GM21737 (cell line): ENCODE data around the gene CC2D1A.
"Not testable (repeated sequence)": the region's sequence is repeated elsewhere in the genome, so short reads cannot be mapped to it uniquely, and the experiment has no call there.

ENCODE experiments used
- ATAC-seq: cut with Tn5 transposase; IDR thresholded peaks from one replicate; pipeline ENCODE4 v1.9.1; 2021; ENCODE audit warnings: mild to moderate bottlenecking, moderate library complexity; ENCODE audit not compliant: unreplicated experiment

CC2D1A gene

DNA sequence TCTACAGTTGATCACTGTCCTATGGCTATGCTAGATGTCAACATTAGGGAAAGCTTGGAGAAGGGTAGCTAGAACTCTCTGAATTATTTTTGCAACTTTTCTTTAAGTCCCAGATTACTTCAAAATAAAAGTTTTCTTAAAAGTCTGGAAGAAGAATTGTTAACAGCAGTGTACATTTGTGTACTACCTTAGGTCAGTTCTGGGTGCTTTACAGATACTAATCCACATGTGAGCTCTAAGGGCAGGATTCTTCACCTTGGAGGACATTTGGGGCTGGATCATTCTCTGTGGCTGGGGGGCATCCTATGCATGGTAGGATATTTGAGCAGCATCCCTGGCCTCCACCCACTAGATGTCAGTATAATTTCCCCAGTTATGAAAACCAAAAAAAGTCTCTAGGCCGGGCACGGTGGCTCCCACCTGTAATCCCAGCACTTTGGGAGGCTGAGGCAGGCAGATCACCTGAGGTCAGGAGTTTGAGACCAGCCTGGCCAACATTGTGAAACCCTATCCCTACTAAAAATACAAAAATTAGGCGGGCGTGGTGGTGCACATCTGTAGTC is 2.9 kb upstream of the CC2D1A start:
- no peak for ATAC-seq

GRCh38 chr19:13906521-13906904 is 512 bp downstream of the CC2D1A start:
- ATAC-seq = no peak

GRCh38 chr19:13906910-13907309 is 909 bp downstream of the CC2D1A start:
- ATAC-seq = no peak

DNA sequence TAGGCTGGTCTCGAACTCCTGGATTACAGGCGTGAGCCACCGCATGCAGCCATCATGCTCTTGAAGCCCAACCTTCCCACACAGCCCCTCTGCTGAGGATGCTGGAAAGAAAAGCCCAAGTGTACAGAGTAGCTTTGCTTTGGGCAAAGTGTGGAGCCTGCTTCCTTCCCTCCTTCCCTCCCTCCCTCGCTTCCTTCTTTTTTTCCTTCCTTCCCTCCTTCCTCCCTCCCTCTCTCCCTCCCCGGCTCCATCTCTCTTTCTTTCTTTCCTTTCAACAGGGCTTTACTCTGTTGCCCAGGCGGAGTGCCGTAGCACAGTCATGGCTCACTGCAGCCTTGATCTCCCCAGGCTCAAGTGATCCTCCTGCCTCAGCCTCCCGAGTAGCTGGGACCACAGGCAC is 2.7 kb downstream of the CC2D1A start:
- ATAC-seq = no peak

DNA sequence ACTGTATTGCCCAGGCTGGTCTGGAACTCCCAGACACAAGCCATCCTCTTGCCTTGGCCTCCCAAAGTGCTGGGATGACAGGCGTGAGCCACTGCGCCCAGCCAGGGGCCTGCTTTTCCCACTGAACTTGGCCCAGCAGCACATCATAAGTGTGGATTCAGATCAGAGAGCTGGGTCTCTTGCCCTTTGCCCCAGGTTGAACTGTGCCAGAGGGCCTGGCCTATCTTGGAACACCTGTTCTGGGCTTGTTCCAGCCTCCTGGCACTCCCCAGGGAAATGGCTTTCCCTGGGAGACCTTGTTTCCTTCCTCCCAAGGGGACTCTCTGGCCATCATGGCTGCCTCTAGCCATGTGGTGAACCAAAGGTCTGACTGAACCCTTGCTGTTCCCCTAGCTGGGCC is 3.4 kb downstream of the CC2D1A start:
- ATAC-seq = no peak

DNA sequence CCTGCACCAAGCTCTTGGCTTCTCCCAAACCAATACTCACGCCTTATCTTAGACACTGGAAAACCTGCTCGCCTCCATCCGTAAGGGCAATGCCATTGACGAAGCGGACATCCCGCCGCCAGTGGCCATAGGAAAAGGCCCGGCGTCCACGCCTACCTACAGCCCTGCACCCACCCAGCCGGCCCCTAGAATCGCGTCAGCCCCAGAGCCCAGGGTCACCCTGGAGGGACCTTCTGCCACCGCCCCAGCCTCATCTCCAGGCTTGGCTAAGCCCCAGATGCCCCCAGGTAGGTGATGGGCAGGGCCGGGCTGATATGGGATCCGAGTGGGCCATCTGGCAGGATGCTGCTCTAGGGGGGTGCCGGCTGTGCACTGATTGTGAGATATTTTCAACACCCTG is 7.4 kb downstream of the CC2D1A start:
- no peak for ATAC-seq

GRCh38 chr19:13914777-13915176 is 8.8 kb downstream of the CC2D1A start:
- ATAC-seq = no peak

DNA sequence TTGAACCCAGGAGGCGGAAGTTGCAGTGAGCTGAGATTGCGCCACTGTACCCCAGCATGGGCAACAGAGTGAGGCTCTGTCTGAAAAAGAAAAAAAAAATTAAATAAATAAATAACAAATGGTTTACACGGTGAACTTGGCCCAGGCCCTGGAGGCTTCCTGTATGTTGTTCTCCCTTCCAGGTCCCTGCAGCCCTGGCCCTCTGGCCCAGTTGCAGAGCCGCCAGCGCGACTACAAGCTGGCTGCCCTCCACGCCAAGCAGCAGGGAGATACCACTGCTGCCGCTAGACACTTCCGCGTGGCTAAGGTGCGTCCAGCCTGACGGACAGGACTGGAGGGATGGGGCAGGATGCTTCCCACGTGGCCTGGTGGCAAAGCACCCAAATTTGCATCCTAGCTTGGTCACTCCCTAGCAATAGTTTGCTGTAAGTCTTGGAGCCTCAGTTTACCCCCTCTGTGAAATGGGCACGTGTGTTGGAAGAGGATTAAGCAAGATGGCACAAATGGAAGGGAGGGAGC is 11.9 kb downstream of the CC2D1A start:
- ATAC-seq = no peak

DNA sequence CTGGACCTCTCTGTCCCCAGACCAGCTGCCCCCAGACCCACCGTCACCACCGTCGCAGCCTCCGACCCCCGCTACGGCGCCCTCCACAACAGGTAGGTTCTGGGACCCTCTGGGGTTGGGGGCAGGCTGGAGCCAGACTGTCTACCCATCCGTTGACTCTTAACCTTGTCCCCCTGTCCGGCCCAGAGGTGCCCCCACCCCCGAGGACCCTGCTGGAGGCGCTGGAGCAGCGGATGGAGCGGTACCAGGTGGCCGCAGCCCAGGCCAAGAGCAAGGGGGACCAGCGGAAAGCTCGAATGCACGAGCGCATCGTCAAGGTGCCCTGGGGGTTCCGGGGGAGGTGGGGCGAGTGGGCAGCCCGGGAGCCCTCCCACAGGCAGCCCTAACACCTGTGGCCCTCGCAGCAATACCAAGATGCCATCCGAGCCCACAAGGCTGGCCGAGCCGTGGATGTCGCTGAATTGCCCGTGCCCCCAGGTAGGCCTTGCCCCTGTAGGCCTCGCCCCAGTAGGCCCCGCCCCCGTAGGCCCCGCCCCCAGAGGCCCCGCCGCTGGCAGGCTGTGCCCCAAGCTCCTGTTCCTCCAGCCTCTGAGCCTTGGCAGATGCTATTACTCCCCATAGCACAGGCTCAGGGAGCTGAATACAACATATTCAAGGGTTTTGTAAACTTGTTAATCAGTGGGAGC is 12.9 kb downstream of the CC2D1A start:
- ATAC-seq = no peak

- no peak for ATAC-seq
These were observed 14.5 kb downstream of the CC2D1A start for GRCh38 chr19:13920524-13920923.

GRCh38 chr19:13920940-13921747 is 15.1 kb downstream of the CC2D1A start:
- no peak for ATAC-seq

GRCh38 chr19:13922118-13922517 is 16.1 kb downstream of the CC2D1A start:
- not testable (repeated sequence) for ATAC-seq

- no peak for ATAC-seq
These were observed 17.4 kb downstream of the CC2D1A start for GRCh38 chr19:13923194-13923987.

GRCh38 chr19:13926010-13926409 is 20.0 kb downstream of the CC2D1A start:
- no peak for ATAC-seq

DNA sequence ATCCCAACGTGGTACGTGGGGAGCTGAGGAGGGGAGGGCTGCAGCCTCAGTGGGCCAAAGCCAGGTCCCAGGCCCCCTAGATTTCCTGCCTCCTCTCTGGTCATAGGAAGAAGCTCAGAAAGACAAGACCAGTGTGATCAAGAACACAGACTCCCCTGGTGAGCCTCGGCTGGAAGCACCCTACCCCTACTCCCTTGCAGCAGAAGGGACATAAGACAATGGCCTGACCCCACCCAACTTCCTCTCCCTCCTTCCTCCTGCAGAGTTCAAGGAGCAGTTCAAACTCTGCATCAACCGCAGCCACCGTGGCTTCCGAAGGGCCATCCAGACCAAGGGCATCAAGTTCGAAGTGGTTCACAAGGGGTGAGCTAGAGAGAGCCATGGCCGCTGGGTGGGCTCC is 20.7 kb downstream of the CC2D1A start:
- ATAC-seq = no peak

- ATAC-seq = no peak
These were observed 23.3 kb downstream of the CC2D1A start for GRCh38 chr19:13929340-13929739.

GRCh38 chr19:13929956-13930355 is 24.0 kb downstream of the CC2D1A start:
- ATAC-seq = no peak

GRCh38 chr19:13930402-13930801 is 24.4 kb downstream of the CC2D1A start:
- no peak for ATAC-seq

DNA sequence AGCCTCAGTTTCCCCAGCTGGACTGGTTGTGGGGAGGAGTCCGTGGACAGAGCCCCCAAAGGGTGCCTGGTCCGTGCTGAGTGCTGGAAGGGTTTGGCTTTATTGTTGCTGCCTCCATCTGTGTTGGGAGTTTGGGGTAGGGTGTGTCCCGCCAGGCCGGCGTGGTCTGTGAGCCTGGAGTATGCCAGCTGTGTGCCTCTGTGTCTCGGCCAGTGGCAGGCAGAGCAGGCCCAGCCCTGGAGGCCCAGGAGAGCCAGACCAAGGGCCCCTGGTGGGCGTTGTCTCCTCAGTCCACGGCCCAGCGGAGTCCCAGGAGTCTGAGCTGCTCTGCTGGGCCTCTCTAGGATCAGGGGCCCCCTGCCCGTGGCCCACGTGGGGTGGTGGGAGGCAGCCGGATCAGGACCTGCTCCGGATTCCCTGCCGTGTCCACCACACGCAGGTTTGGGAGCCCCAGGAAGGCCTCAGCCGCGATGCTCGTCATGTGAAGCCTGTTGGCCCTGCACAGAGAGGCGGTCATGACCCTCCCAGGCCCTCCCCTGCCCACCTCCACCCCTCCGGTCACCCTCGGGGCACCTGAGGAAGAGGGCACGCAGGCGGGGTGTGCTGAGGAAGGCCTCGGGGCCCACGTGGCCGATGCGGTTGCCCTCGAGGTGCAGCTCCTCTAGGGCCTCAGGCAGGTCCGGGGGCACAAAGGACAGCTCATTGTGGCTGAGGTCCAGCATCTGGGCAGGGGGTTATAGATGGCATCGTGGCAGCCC is 25.6 kb downstream of the CC2D1A start:
- ATAC-seq = no peak

DNA sequence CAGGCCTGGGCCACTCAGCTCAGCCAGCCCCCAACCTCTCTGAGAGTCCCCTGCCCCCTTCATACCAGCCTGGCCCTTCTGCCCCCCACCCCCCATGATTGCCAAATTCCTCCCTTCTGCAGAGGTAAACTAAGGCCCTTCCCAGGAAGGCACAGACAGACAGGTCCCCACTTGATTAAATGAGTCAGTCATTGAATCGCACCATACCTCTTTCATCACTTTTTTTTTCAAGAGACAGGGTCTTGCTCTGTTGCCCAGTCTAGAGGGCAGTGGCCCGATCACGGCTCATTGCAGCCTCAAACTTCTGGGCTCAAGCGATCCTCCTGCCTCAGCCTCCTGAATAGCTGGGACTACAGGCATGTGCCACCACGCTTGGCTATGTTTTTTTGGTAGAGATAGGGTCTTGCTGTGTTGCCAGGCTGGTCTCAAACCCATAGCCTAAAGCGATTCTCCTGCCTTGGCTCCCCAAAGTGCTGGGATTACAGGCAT is 26.2 kb downstream of the CC2D1A start:
- no peak for ATAC-seq
